ENCODE results near the gene GGCX. TPM values are rescaled to one million over a fixed set of nuclear protein-coding genes. Genes with fewer than 3 reads are reported as not detected.

The GGCX gene
- total and polyA plus RNA-seq, 9 of the 15 experiments (the other 6 are each of a cell fraction or from before 2014, with no cell fraction given) = 14.4 to 47.1 (median 28.1) TPM

DNA sequence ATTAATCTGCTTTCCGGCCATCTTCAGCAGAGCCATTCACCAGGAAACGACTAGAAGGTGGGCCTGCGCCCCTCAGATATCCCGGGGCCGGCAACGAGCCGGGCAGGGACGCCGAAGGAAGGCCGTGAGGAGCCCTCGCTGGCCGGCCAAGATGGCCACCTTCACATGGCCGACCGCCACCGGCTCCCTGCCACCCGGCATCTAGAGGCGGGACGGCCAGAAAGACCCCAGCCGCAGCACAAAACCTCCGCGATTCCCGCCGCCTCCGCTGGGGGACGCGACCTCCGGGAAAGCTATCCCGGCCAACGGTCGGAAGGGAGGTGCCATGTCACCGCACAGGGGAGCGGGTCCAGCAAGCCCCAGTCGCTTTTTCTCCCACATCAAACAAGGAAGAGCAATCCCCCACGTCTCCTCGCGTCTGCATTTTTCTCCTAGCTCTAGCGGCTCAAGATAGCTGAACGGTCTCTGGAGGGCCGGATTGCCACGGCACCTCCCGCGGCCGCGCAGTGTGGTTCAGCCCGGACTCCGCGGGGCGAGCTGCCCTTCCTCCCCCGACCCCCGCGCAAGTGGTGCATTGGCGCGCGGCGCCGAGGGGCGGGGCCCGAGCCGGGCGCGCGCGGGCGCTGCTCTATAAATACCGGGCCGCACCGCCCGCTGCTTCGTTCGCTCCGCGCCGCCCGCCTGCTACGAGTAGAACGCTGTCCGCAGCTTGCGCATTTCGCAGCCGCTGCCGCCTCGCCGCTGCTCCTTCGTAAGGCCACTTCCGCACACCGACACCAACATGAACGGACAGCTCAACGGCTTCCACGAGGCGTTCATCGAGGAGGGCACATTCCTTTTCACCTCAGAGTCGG lies 22.6 kb downstream of the GGCX start, which contains the start of gene MAT2A:
TSS of gene MAT2A (plus strand) at position 662 of the 854 bp plus-strand sequence. CDS start at position 782, 120 bp downstream.
- intact Hi-C loops (cut with micrococcal nuclease) (loop anchor here (1.0 to 5.0 kb wide), 3 partner anchors 38 to 101 kb away; no protein-coding TSS in a partner anchor), in situ Hi-C loops (cut with MboI) (no loop called here)
- Histone ChIP-seq H3K9me3 (replicated peaks; ENCODE audit: control insufficient read depth, insufficient read depth, low read depth, low read length) (no peaks in the 10 kb centered on the region), H3K27me3 (ENCODE audit: control insufficient read depth in 2 of 2, insufficient read depth in 2 of 2, low read length in 2 of 2) (no peaks in the 10 kb centered on the region), H3K36me3 (ENCODE audit: control insufficient read depth, insufficient read depth, low read length) (peaks cover 43% of the 10 kb centered on the region), H3K4me1 (replicated peaks in 1 of 2; ENCODE audit: control insufficient read depth in 2 of 2, insufficient read depth in 2 of 2, low read length in 2 of 2) (peaks cover 9 to 24% of the 10 kb centered on the region in 2 experiments), H3K4me3 (peak within 1 kb of the TSS; percentile 68), H3K9ac (ENCODE audit: insufficient read depth in 1 of 2, low read depth in 2 of 2, low read length in 2 of 2) (peak within 1 kb of the TSS; percentile 100), H4K20me1 (replicated peaks; ENCODE audit: control insufficient read depth, insufficient read depth, low read length) (peaks cover 36% of the 10 kb centered on the region), H3K27ac (ENCODE audit: extremely low read depth, low read depth, low read length) (peak within 1 kb of the TSS; percentile 100), H2AFZ (ENCODE audit: low read depth, low read length) (peak within 1 kb of the TSS; percentile 96), H3K79me2 (ENCODE audit: control insufficient read depth, insufficient read depth, low read length) (peaks cover 67% of the 10 kb centered on the region), H3K4me2 (ENCODE audit: insufficient read depth, low read length) (peak within 1 kb of the TSS; percentile 98), H3K9me1 (ENCODE audit: control insufficient read depth, insufficient read depth, low read length) (peaks cover 3% of the 10 kb centered on the region)
- BruUV-seq (replicated peaks) = no TSS peak
- POLR2A ChIA-PET = interaction anchor here (0.5 to 24.3 kb wide), 42 partner anchors 8 to 632 kb away, joined by 3 to 1576 read pairs (median 6); partner anchors contain the start of genes C2orf68, CAPG, ELMOD3 and GGCX
- CTCF ChIA-PET (ENCODE audit: low intra/inter-chr PET ratio) = interaction anchor here (1.8 kb wide), 1 partner anchor 118 kb away, joined by 5 read pairs; no protein-coding TSS in a partner anchor
- under 1% methylated on average over 83 of the region's 92 CpGs for WGBS (ENCODE audit: insufficient coverage, low coverage, missing lambda C conversion rate)
- FAIRE-seq (no peak), ATAC-seq (peak; percentile 73), DNase-seq (ENCODE audit: extremely low read depth in 1 of 4, low spot score in 3 of 4) (peak; percentile 88 to 95 (median 91))
- TF ChIP-seq TSC22D4 (tag; IDR thresholded peaks at IDR 0.05) (no peak), HDAC1 (IDR thresholded peaks at IDR 0.05) (no peak; a peak in 1 of 4 replicates), MCM3 (IDR thresholded peaks at IDR 0.05) (no peak), BCLAF1 (IDR thresholded peaks at IDR 0.05; ENCODE audit: borderline replicate concordance in 1 of 2, control insufficient read depth in 1 of 2, low read depth in 2 of 2, low read length in 1 of 2) (peak; percentile 25 to 96; a peak in 2 of 4 replicates), ZNF707 (CRISPR knock-in tag; conservative IDR thresholded peaks at IDR 0.05) (no peak), ZNF780A (CRISPR knock-in tag; IDR thresholded peaks at IDR 0.05) (no peak), TCF7L2 (IDR thresholded peaks at IDR 0.05; ENCODE audit: low read depth, low read length) (peak; percentile 92), HMGN3 (IDR thresholded peaks at IDR 0.05; ENCODE audit: borderline replicate concordance, extremely low read depth, insufficient read length, low read depth, low read length) (peak; percentile 91), MIER1 (IDR thresholded peaks at IDR 0.05; ENCODE audit: low read depth) (no peak), RBM34 (IDR thresholded peaks at IDR 0.05; ENCODE audit: borderline replicate concordance, insufficient read depth, low read length) (no peak), ZNF3 (CRISPR knock-in tag; IDR thresholded peaks at IDR 0.05) (no peak)
- TF ChIP-seq, protein P1, sequence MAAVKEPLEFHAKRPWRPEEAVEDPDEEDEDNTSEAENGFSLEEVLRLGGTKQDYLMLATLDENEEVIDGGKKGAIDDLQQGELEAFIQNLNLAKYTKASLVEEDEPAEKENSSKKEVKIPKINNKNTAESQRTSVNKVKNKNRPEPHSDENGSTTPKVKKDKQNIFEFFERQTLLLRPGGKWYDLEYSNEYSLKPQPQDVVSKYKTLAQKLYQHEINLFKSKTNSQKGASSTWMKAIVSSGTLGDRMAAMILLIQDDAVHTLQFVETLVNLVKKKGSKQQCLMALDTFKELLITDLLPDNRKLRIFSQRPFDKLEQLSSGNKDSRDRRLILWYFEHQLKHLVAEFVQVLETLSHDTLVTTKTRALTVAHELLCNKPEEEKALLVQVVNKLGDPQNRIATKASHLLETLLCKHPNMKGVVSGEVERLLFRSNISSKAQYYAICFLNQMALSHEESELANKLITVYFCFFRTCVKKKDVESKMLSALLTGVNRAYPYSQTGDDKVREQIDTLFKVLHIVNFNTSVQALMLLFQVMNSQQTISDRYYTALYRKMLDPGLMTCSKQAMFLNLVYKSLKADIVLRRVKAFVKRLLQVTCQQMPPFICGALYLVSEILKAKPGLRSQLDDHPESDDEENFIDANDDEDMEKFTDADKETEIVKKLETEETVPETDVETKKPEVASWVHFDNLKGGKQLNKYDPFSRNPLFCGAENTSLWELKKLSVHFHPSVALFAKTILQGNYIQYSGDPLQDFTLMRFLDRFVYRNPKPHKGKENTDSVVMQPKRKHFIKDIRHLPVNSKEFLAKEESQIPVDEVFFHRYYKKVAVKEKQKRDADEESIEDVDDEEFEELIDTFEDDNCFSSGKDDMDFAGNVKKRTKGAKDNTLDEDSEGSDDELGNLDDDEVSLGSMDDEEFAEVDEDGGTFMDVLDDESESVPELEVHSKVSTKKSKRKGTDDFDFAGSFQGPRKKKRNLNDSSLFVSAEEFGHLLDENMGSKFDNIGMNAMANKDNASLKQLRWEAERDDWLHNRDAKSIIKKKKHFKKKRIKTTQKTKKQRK (IDR thresholded peaks at IDR 0.05; ENCODE audit: borderline replicate concordance, low read depth, low read length) = no peak

All from K562 (cell line).